ENCODE results near the gene CDC5L.
"Not testable (repeated sequence)": the region's sequence is repeated elsewhere in the genome, so short reads cannot be mapped to it uniquely, and the experiment has no call there.

Gene CDC5L

DNA sequence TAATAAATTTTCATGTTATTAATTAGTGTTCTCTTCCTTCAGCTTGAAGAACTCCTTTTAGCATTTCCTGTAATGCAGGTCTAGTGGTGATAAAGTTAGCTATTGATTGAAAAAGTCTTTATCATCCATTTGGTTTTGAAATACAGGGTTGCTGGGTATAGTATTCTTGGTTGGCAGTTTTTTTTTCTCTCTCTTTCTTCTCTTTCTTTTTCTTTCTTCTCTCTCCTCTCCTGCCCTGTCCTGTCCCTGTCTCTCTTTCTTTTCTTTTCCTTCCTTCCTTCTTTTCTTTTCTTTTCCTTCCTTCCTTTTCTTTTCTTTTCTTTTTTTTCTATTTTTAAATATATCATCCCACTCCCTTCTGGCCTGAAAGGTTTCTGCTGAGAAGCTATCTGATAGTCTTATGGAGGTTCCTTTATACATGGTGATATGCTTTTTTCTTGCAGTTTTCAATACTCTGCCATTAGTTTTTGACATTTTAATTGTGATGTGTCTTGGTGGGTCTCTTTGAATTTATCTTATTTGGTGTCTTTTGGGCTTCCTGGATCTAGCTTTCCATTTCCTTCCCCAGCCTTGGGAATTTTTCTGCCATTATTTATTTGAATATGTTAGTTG lies 55.4 kb downstream of the CDC5L start:
- H3K27me3 ChIP-seq (ENCODE audit: insufficient read depth, insufficient read length), result no peaks in the 10 kb centered on the region
- no peak for TF ChIP-seq YY1 (IDR thresholded peaks at IDR 0.05; ENCODE audit: insufficient read depth, insufficient read length)
- no peak for DNase-seq (ENCODE audit: low read depth, low spot score)
- peaks cover 22% of the 10 kb centered on the region for H3K36me3 ChIP-seq (ENCODE audit: insufficient read depth, insufficient read length, low read length)
- no peak overlapping the region for H3K9ac ChIP-seq (ENCODE audit: insufficient read length, low read depth)
- no peak overlapping the region for H3K4me3 ChIP-seq (ENCODE audit: insufficient read length, low read depth)
- peaks cover 29% of the 10 kb centered on the region for H3K9me3 ChIP-seq (ENCODE audit: insufficient read depth, low read length)
- no peaks in the 10 kb centered on the region for H3K4me1 ChIP-seq (ENCODE audit: insufficient read depth, insufficient read length)

GRCh38 chr6:44444853-44445252 lies 57.3 kb downstream of the CDC5L start:
- Histone ChIP-seq H3K27me3 (ENCODE audit: insufficient read depth, insufficient read length) (no peaks in the 10 kb centered on the region), H3K36me3 (ENCODE audit: insufficient read depth, insufficient read length, low read length) (peaks cover 21% of the 10 kb centered on the region), H3K9me3 (ENCODE audit: insufficient read depth, low read length) (peaks cover 29% of the 10 kb centered on the region), H3K4me1 (ENCODE audit: insufficient read depth, insufficient read length) (no peaks in the 10 kb centered on the region), H3K4me3 (ENCODE audit: insufficient read length, low read depth) (no peak overlapping the region), H3K9ac (ENCODE audit: insufficient read length, low read depth) (no peak overlapping the region)
- DNase-seq (ENCODE audit: low read depth, low spot score), result no peak
- no peak for TF ChIP-seq ZNF274 (IDR thresholded peaks at IDR 0.05; ENCODE audit: low read depth, low read length)
- TF ChIP-seq YY1 (IDR thresholded peaks at IDR 0.05; ENCODE audit: insufficient read depth, insufficient read length), result no peak

- Histone ChIP-seq H3K27me3 (ENCODE audit: insufficient read depth, insufficient read length) (no peaks in the 10 kb centered on the region), H3K4me1 (ENCODE audit: insufficient read depth, insufficient read length) (no peaks in the 10 kb centered on the region), H3K9me3 (ENCODE audit: insufficient read depth, low read length) (peaks cover 18% of the 10 kb centered on the region), H3K9ac (ENCODE audit: insufficient read length, low read depth) (no peak overlapping the region), H3K36me3 (ENCODE audit: insufficient read depth, insufficient read length, low read length) (peaks cover 23% of the 10 kb centered on the region), H3K4me3 (ENCODE audit: insufficient read length, low read depth) (no peak overlapping the region)
- no peak for DNase-seq (ENCODE audit: low read depth, low spot score)
- TF ChIP-seq SUZ12 (IDR thresholded peaks at IDR 0.05; ENCODE audit: extremely low read depth, insufficient read depth, insufficient read length) (no peak), ZNF274 (IDR thresholded peaks at IDR 0.05; ENCODE audit: low read depth, low read length) (no peak), YY1 (IDR thresholded peaks at IDR 0.05; ENCODE audit: insufficient read depth, insufficient read length) (no peak)
These were observed 59.3 kb downstream of the CDC5L start for GRCh38 chr6:44446626-44447300.

DNA sequence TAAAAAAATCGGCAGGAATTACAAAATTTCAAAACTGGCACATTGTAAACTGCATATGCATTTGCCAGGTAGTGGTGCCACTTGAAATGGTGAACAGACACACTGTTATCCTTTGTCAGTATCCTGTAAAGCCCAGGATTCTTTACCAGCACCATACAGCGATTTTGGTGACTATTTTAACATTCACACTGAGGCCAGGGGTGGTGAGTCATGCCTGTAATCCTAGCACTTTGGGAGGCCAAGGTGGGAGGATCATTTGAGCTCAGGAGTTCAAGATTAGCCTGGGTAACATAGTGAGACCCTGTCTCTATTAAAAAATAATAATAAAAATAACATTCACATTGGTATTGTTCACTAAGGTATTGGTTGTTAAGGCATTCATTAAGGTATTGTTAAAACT lies 61.7 kb downstream of the CDC5L start:
- not testable (repeated sequence) for H3K4me3 ChIP-seq (ENCODE audit: insufficient read length, low read depth); H3K9ac ChIP-seq (ENCODE audit: insufficient read length, low read depth); H3K4me1 ChIP-seq (ENCODE audit: insufficient read depth, insufficient read length); DNase-seq (ENCODE audit: low read depth, low spot score); H3K27me3 ChIP-seq (ENCODE audit: insufficient read depth, insufficient read length); H3K9me3 ChIP-seq (ENCODE audit: insufficient read depth, low read length)
- H3K36me3 ChIP-seq (ENCODE audit: insufficient read depth, insufficient read length, low read length), result peaks cover 30% of the 10 kb centered on the region

DNA sequence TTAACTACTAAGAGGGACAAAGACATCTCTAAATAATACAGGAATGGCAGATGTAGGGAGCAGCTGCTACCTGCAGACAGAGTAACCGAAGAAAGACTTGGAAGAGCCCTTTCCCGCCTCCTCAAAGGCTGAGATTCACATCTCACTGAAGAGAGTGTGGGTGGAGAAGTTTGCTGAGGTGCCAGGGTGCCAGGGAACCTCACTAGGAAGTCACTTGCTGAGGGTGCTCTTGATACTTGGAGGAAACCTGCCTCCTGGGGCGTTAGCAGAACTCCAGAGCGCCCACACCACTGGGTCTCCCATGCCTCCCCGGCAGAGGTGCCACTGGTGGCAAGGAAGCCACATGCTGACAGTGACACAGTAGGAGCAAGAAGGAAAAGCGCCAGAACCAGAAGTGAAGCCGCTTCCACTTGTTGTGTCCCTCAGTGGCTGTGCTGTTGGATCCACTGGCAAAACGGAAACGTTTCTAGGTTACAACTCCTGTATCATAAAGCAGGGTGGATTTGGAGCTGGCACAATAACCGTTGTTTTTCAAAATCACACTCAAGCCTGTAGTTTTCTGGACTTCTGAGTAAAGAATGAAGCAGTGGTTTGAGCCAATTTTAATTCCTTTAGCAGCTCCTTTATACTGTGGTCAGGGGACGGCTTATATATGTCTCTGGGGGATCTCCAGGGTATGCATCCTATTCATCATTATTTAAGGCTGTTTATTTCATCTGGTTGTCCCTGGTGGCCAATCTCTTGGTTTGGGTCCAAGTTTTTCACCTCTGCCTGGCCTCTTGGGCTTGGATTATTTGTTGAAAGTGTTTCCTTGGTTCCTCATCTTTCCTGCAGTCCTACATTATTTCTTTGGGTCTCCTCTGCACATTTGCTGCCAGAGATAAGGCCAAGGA lies 64.5 kb downstream of the CDC5L start:
- peaks cover under 1% of the 10 kb centered on the region for H3K27me3 ChIP-seq (ENCODE audit: insufficient read depth, insufficient read length)
- no peaks in the 10 kb centered on the region for H3K9me3 ChIP-seq (ENCODE audit: insufficient read depth, low read length)
- no peak for DNase-seq (ENCODE audit: low read depth, low spot score)
- peaks cover 18% of the 10 kb centered on the region for H3K36me3 ChIP-seq (ENCODE audit: insufficient read depth, insufficient read length, low read length)
- no peaks in the 10 kb centered on the region for H3K4me1 ChIP-seq (ENCODE audit: insufficient read depth, insufficient read length)
- H3K4me3 ChIP-seq (ENCODE audit: insufficient read length, low read depth), result no peak overlapping the region
- no peak for TF ChIP-seq SUZ12 (IDR thresholded peaks at IDR 0.05; ENCODE audit: extremely low read depth, insufficient read depth, insufficient read length)
- no peak overlapping the region for H3K9ac ChIP-seq (ENCODE audit: insufficient read length, low read depth)

GRCh38 chr6:44452725-44453124 lies 65.2 kb downstream of the CDC5L start:
- Histone ChIP-seq H3K9ac (ENCODE audit: insufficient read length, low read depth) (no peak overlapping the region), H3K4me1 (ENCODE audit: insufficient read depth, insufficient read length) (no peaks in the 10 kb centered on the region), H3K36me3 (ENCODE audit: insufficient read depth, insufficient read length, low read length) (peaks cover 11% of the 10 kb centered on the region), H3K4me3 (ENCODE audit: insufficient read length, low read depth) (no peak overlapping the region), H3K9me3 (ENCODE audit: insufficient read depth, low read length) (no peaks in the 10 kb centered on the region), H3K27me3 (ENCODE audit: insufficient read depth, insufficient read length) (peaks cover 3% of the 10 kb centered on the region)
- no peak for DNase-seq (ENCODE audit: low read depth, low spot score)
- TF ChIP-seq YY1 (IDR thresholded peaks at IDR 0.05; ENCODE audit: insufficient read depth, insufficient read length) (no peak), SUZ12 (IDR thresholded peaks at IDR 0.05; ENCODE audit: extremely low read depth, insufficient read depth, insufficient read length) (no peak), ZNF274 (IDR thresholded peaks at IDR 0.05; ENCODE audit: low read depth, low read length) (no peak)

- Histone ChIP-seq H3K4me3 (ENCODE audit: insufficient read length, low read depth) (no peak overlapping the region), H3K36me3 (ENCODE audit: insufficient read depth, insufficient read length, low read length) (peaks cover 9% of the 10 kb centered on the region), H3K27me3 (ENCODE audit: insufficient read depth, insufficient read length) (peaks cover 3% of the 10 kb centered on the region), H3K9me3 (ENCODE audit: insufficient read depth, low read length) (no peaks in the 10 kb centered on the region), H3K9ac (ENCODE audit: insufficient read length, low read depth) (no peak overlapping the region), H3K4me1 (ENCODE audit: insufficient read depth, insufficient read length) (no peaks in the 10 kb centered on the region)
- no peak for TF ChIP-seq ZNF274 (IDR thresholded peaks at IDR 0.05; ENCODE audit: low read depth, low read length)
- no peak for TF ChIP-seq YY1 (IDR thresholded peaks at IDR 0.05; ENCODE audit: insufficient read depth, insufficient read length)
- no peak for TF ChIP-seq SUZ12 (IDR thresholded peaks at IDR 0.05; ENCODE audit: extremely low read depth, insufficient read depth, insufficient read length)
- DNase-seq (ENCODE audit: low read depth, low spot score), result no peak
These were observed 65.6 kb downstream of the CDC5L start for GRCh38 chr6:44453146-44453545.
